Neutrophil (primary cell): ENCODE results near the gene PTPRN2.

Source experiments
- H3K27ac ChIP-seq: fragments of 200-600 bp; sonication (generic); 2 replicates; pipeline ENCODE4 v1.5.1; 2016; ENCODE audit warnings: mild to moderate bottlenecking, moderate library complexity
- H3K27me3 ChIP-seq: fragments of 200-600 bp; sonication (generic); 2 replicates; pipeline ENCODE4 v1.6.0; 2016; ENCODE audit warnings: mild to moderate bottlenecking
- H3K36me3 ChIP-seq: fragments of 200-600 bp; sonication (generic); 2 replicates; pipeline ENCODE4 v1.5.1; 2017
- H3K4me1 ChIP-seq, 2 experiments: fragments of 200-600 bp in 1 of 2; sonication (generic) in 1 of 2; 1 replicate in 1 of 2; 2 replicates in 1 of 2; pipeline versions ENCODE4 v1.5.1 to v1.6.1; 2013 to 2016; ENCODE audit warnings: low read depth in 1 of 2, low read length in 1 of 2, mild to moderate bottlenecking in 1 of 2, moderate library complexity in 1 of 2; ENCODE audit not compliant: control insufficient read depth in 1 of 2, insufficient read depth in 1 of 2
- H3K4me3 ChIP-seq, 2 experiments: fragments of 200-600 bp in 1 of 2; sonication (generic) in 1 of 2; 1 replicate in 1 of 2; 2 replicates in 1 of 2; pipeline ENCODE4 v1.5.1; 2013 to 2016; ENCODE audit warnings: low read depth in 1 of 2, low read length in 1 of 2, mild to moderate bottlenecking in 1 of 2, moderate library complexity in 1 of 2
- H3K9me3 ChIP-seq: fragments of 200-600 bp; sonication (generic); 2 replicates; pipeline ENCODE4 v1.5.1; 2016
- CTCF ChIP-seq: fragments of 200-600 bp; sonication (generic); IDR thresholded peaks from 2 replicates; pipeline ENCODE4 v1.5.1; 2016; ENCODE audit warnings: antibody characterized with exemption

The PTPRN2 gene

GRCh38 chr7:157651366-157652160 is 936.1 kb downstream of the PTPRN2 start:
- Histone ChIP-seq H3K36me3 (no peaks in the 10 kb centered on the region), H3K27me3 (no peaks in the 10 kb centered on the region), H3K9me3 (no peaks in the 10 kb centered on the region), H3K4me3 (no peak overlapping the region), H3K27ac (no peak overlapping the region), H3K4me1 (no peaks in the 10 kb centered on the region)
- no peak for TF ChIP-seq CTCF

- no peak overlapping the region for H3K4me3 ChIP-seq
- TF ChIP-seq CTCF: no peak
- no peaks in the 10 kb centered on the region for H3K4me1 ChIP-seq
- H3K36me3 ChIP-seq: no peaks in the 10 kb centered on the region
- no peaks in the 10 kb centered on the region for H3K9me3 ChIP-seq
- no peak overlapping the region for H3K27ac ChIP-seq
- H3K27me3 ChIP-seq: no peaks in the 10 kb centered on the region
These were observed 936.8 kb downstream of the PTPRN2 start for GRCh38 chr7:157650801-157651200.

DNA sequence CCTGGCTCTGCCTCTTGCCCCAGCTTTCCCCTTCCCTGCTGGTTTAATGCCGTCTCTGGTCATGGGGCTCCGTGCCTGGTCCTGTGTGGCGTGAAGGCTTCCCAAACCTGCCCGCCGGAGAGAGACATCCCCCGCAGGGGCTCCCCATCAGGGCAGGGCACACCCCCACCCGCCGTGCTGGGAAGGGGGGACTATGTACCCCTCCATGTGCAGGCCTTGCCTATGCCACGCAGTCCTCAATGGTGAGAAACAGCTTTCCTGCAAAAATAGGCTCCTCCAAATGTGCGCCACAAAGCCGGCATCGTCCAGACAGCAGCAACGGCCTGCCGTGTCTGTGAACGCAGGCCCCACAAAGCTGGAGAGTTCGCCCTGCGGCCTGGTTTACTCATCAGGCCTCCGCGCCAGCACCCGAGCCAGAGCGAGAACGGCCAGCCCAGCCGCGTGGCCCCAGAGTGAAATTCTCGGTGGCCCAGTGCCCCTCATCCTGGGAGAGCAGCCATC is 937.4 kb downstream of the PTPRN2 start:
- no peak for TF ChIP-seq CTCF
- no peak overlapping the region for H3K4me3 ChIP-seq
- no peaks in the 10 kb centered on the region for H3K36me3 ChIP-seq
- H3K27ac ChIP-seq: no peak overlapping the region
- H3K9me3 ChIP-seq: no peaks in the 10 kb centered on the region
- no peaks in the 10 kb centered on the region for H3K4me1 ChIP-seq
- H3K27me3 ChIP-seq: no peaks in the 10 kb centered on the region

- no peaks in the 10 kb centered on the region for H3K4me1 ChIP-seq
- H3K4me3 ChIP-seq: no peak overlapping the region
- no peaks in the 10 kb centered on the region for H3K36me3 ChIP-seq
- H3K27me3 ChIP-seq: no peaks in the 10 kb centered on the region
- H3K27ac ChIP-seq: no peak overlapping the region
- no peaks in the 10 kb centered on the region for H3K9me3 ChIP-seq
- no peak for TF ChIP-seq CTCF
These were observed 941.1 kb downstream of the PTPRN2 start for GRCh38 chr7:157646551-157646950.

- TF ChIP-seq CTCF: no peak
- Histone ChIP-seq H3K9me3 (no peaks in the 10 kb centered on the region), H3K27me3 (no peaks in the 10 kb centered on the region), H3K4me1 (no peaks in the 10 kb centered on the region), H3K4me3 (no peak overlapping the region), H3K27ac (no peak overlapping the region), H3K36me3 (no peaks in the 10 kb centered on the region)
These were observed 942.1 kb downstream of the PTPRN2 start for GRCh38 chr7:157645539-157645938.
